ENCODE data around the gene QSOX2.

GRCh38 chr9:136281421-136282271 lies 36.0 kb upstream of the QSOX2 start:
- TF ChIP-seq POLR2A (IDR thresholded peaks at IDR 0.05; ENCODE audit: low read length) (no peak), GATA1 (IDR thresholded peaks at IDR 0.05; ENCODE audit: low read depth, low read length) (no peak)
